HEK293 (cell line): ENCODE measurements around the gene CATSPERD.

Source experiments
- GLIS1 ChIP-seq: fragments of 450-650 bp; formaldehyde crosslinking; IDR thresholded peaks from 2 replicates; pipeline ENCODE4 v1.5.1; 2016; ENCODE audit warnings: missing biosample characterization, missing genetic modification characterization
- PRDM4 ChIP-seq: fragments of 450-650 bp; formaldehyde crosslinking; IDR thresholded peaks from 2 replicates; pipeline ENCODE4 v1.5.1; 2017; ENCODE audit warnings: missing biosample characterization, missing genetic modification characterization
- RBAK ChIP-seq: fragments of 450-650 bp; formaldehyde crosslinking; IDR thresholded peaks from 2 replicates; pipeline ENCODE4 v1.5.1; 2016; ENCODE audit warnings: missing biosample characterization, missing genetic modification characterization
- SCRT1 ChIP-seq: fragments of 450-650 bp; formaldehyde crosslinking; IDR thresholded peaks from 2 replicates; pipeline ENCODE4 v1.5.1; 2016; ENCODE audit warnings: missing biosample characterization, missing genetic modification characterization, borderline replicate concordance
- TRIM28 ChIP-seq: IDR thresholded peaks from 2 replicates; pipeline ENCODE4 v1.6.1; 2011; ENCODE audit warnings: low read length, control low read depth, borderline replicate concordance
- ZBTB1 ChIP-seq: fragments of 450-650 bp; formaldehyde crosslinking; IDR thresholded peaks from 2 replicates; pipeline ENCODE4 v1.5.1; 2016; ENCODE audit warnings: missing biosample characterization, missing genetic modification characterization
- ZBTB20 ChIP-seq: fragments of 450-650 bp; formaldehyde crosslinking; IDR thresholded peaks from 2 replicates; pipeline ENCODE4 v1.5.1; 2016; ENCODE audit warnings: missing biosample characterization, missing genetic modification characterization
- ZBTB26 ChIP-seq: fragments of 450-650 bp; formaldehyde crosslinking; optimal IDR thresholded peaks from 2 replicates; pipeline ENCODE3; 2016; ENCODE audit warnings: missing biosample characterization, mild to moderate bottlenecking, missing genetic modification characterization
- ZFP37 ChIP-seq: fragments of 450-650 bp; formaldehyde crosslinking; IDR thresholded peaks from 2 replicates; pipeline ENCODE4 v1.5.1; 2016; ENCODE audit warnings: missing biosample characterization, missing genetic modification characterization
- ZNF174 ChIP-seq: fragments of 450-650 bp; formaldehyde crosslinking; IDR thresholded peaks from 2 replicates; pipeline ENCODE4 v1.5.0; 2017; ENCODE audit warnings: missing biosample characterization, mild to moderate bottlenecking, missing genetic modification characterization
- ZNF19 ChIP-seq: fragments of 450-650 bp; formaldehyde crosslinking; IDR thresholded peaks from 2 replicates; pipeline ENCODE4; 2016; ENCODE audit warnings: missing biosample characterization, missing genetic modification characterization, low read depth
- ZNF223 ChIP-seq: fragments of 450-650 bp; formaldehyde crosslinking; IDR thresholded peaks from 2 replicates; pipeline ENCODE4 v1.5.1; 2016; ENCODE audit warnings: missing biosample characterization, missing genetic modification characterization
- ZNF239 ChIP-seq: fragments of 450-650 bp; formaldehyde crosslinking; IDR thresholded peaks from 2 replicates; pipeline ENCODE4 v1.5.1; 2016; ENCODE audit warnings: missing biosample characterization, missing genetic modification characterization
- ZNF48 ChIP-seq: fragments of 450-650 bp; formaldehyde crosslinking; IDR thresholded peaks from 2 replicates; pipeline ENCODE4 v1.5.1; 2016; ENCODE audit warnings: missing biosample characterization, missing genetic modification characterization
- ZNF561 ChIP-seq: fragments of 450-650 bp; IDR thresholded peaks from 2 replicates; pipeline ENCODE4 v1.5.1; 2018; ENCODE audit warnings: missing biosample characterization, missing genetic modification characterization, borderline replicate concordance
- ZNF624 ChIP-seq: fragments of 450-650 bp; formaldehyde crosslinking; IDR thresholded peaks from 2 replicates; pipeline ENCODE4 v1.5.1; 2017; ENCODE audit warnings: missing biosample characterization, missing genetic modification characterization
- ZNF645 ChIP-seq: fragments of 450-650 bp; formaldehyde crosslinking; IDR thresholded peaks from 2 replicates; pipeline ENCODE4; 2016; ENCODE audit warnings: missing biosample characterization, missing genetic modification characterization
- ZNF654 ChIP-seq: fragments of 450-650 bp; formaldehyde crosslinking; IDR thresholded peaks from 2 replicates; pipeline ENCODE4 v1.5.1; 2016; ENCODE audit warnings: low read depth, missing biosample characterization, missing genetic modification characterization
- ZXDB ChIP-seq: fragments of 450-650 bp; formaldehyde crosslinking; IDR thresholded peaks from 2 replicates; pipeline ENCODE4 v1.5.1; 2016; ENCODE audit warnings: missing biosample characterization, missing genetic modification characterization
- TF ChIP-seq, protein P1 (sequence below): fragments of 450-650 bp; formaldehyde crosslinking; IDR thresholded peaks from 2 replicates; pipeline ENCODE4 v1.5.1; 2017; ENCODE audit warnings: missing biosample characterization, mild to moderate bottlenecking, missing genetic modification characterization, moderate library complexity
- TF ChIP-seq, protein P2 (sequence below): fragments of 450-650 bp; formaldehyde crosslinking; IDR thresholded peaks from 2 replicates; pipeline ENCODE4 v1.5.1; 2017; ENCODE audit warnings: missing biosample characterization, missing genetic modification characterization

Gene CATSPERD

DNA sequence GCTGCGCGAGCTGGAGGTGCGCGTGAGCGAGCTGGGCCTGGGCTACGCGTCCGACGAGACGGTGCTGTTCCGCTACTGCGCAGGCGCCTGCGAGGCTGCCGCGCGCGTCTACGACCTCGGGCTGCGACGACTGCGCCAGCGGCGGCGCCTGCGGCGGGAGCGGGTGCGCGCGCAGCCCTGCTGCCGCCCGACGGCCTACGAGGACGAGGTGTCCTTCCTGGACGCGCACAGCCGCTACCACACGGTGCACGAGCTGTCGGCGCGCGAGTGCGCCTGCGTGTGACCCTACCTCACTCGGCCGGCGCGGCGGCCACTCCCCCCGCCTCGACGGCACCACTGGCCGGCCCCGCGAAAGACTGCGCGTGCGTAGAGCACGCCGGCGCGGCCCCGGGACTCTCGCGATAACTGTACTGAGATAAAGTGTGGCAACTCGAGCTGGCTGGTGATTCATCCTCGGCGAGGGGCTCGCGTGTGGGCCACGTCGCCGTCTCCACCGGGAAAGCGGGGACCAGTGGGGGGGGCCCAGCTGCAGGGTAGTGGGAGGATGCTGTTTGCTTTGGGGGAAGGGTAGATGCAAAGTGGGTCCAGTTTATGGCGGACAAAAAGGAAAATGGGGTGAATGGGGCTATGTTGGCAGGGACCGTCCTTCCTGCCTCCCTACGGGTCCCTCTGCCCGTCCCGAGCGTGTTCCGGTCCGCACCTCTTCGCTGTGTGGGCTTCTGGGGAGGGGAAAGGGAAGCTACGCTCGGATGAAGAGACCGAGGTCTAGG lies 107.6 kb downstream of the CATSPERD start (continued):
- TF ChIP-seq TRIM28 (no peak), ZBTB26 (tag by site-specific recombination) (peak; percentile 96), ZNF624 (tag by site-specific recombination) (no peak), ZNF174 (tag by site-specific recombination) (no peak), ZXDB (tag by site-specific recombination) (peak; percentile 87), ZNF645 (0 out of 2 replicates have a peak, but pooled peaks have one; percentile 86), ZNF19 (tag by site-specific recombination) (no peak), PRDM4 (tag by site-specific recombination) (no peak), ZBTB1 (tag by site-specific recombination) (peak; percentile 69; the same call in 1 of the 2 replicates), ZNF223 (tag by site-specific recombination) (no peak), ZBTB20 (tag by site-specific recombination) (peak; percentile 35; the same call in 1 of the 2 replicates), ZFP37 (tag by site-specific recombination) (no peak), GLIS1 (tag by site-specific recombination) (peak; percentile 87), ZNF561 (tag by site-specific recombination) (peak; percentile 75; the same call in 1 of the 2 replicates), SCRT1 (tag by site-specific recombination) (no peak), RBAK (no peak), ZNF239 (tag by site-specific recombination) (no peak), ZNF654 (tag by site-specific recombination) (no peak), ZNF48 (tag by site-specific recombination) (no peak)
- TF ChIP-seq, protein P1, sequence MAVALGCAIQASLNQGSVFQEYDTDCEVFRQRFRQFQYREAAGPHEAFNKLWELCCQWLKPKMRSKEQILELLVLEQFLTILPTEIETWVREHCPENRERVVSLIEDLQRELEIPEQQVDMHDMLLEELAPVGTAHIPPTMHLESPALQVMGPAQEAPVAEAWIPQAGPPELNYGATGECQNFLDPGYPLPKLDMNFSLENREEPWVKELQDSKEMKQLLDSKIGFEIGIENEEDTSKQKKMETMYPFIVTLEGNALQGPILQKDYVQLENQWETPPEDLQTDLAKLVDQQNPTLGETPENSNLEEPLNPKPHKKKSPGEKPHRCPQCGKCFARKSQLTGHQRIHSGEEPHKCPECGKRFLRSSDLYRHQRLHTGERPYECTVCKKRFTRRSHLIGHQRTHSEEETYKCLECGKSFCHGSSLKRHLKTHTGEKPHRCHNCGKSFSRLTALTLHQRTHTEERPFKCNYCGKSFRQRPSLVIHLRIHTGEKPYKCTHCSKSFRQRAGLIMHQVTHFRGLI (tag by site-specific recombination) = 0 out of 2 replicates have a peak, but pooled peaks have one; percentile 23
- TF ChIP-seq, protein P2, sequence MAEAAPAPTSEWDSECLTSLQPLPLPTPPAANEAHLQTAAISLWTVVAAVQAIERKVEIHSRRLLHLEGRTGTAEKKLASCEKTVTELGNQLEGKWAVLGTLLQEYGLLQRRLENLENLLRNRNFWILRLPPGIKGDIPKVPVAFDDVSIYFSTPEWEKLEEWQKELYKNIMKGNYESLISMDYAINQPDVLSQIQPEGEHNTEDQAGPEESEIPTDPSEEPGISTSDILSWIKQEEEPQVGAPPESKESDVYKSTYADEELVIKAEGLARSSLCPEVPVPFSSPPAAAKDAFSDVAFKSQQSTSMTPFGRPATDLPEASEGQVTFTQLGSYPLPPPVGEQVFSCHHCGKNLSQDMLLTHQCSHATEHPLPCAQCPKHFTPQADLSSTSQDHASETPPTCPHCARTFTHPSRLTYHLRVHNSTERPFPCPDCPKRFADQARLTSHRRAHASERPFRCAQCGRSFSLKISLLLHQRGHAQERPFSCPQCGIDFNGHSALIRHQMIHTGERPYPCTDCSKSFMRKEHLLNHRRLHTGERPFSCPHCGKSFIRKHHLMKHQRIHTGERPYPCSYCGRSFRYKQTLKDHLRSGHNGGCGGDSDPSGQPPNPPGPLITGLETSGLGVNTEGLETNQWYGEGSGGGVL (tag by site-specific recombination) = peak; percentile 64; the same call in 1 of the 2 replicates
